Neural progenitor cell (in vitro differentiated cells): Measurements from ENCODE around the gene SERPINI1. TPM values are rescaled to one million over a fixed set of nuclear protein-coding genes. Genes with fewer than 3 reads are reported as not detected.
A peak's percentile ranks its signal among the peaks of the same experiment; 100 is the strongest.

Experiments used
- DNase-seq: peaks from one replicate; pipeline ENCODE4 v3.0.0-alpha.2; 2016; ENCODE audit warnings: low spot score
- H2AFZ ChIP-seq: fragments of 200-600 bp; sonication (generic); replicated peaks from 2 replicates; pipeline ENCODE4 v1.6.1; 2016; ENCODE audit warnings: antibody characterized with exemption
- H3F3A ChIP-seq: fragments of 200-600 bp; sonication (generic); 2 replicates; pipeline ENCODE4 v1.6.1; 2016; ENCODE audit warnings: antibody characterized with exemption, low read depth
- H3K27ac ChIP-seq: fragments of 200-600 bp; sonication (generic); 2 replicates; pipeline ENCODE4 v1.5.1; 2016; ENCODE audit warnings: mild to moderate bottlenecking
- H3K27me3 ChIP-seq: fragments of 200-600 bp; sonication (generic); 2 replicates; pipeline ENCODE4 v1.6.1; 2016; ENCODE audit warnings: mild to moderate bottlenecking, moderate library complexity
- H3K36me3 ChIP-seq: fragments of 200-600 bp; sonication (generic); 2 replicates; pipeline ENCODE4 v1.5.1; 2016
- H3K4me1 ChIP-seq: fragments of 200-600 bp; sonication (generic); 2 replicates; pipeline ENCODE4 v1.6.1; 2016; ENCODE audit warnings: mixed run types
- H3K4me2 ChIP-seq: fragments of 200-600 bp; sonication (generic); 2 replicates; pipeline ENCODE4 v1.6.1; 2016
- H3K4me3 ChIP-seq: fragments of 200-600 bp; sonication (generic); 2 replicates; pipeline ENCODE4 v1.5.1; 2016
- H3K79me2 ChIP-seq: fragments of 200-600 bp; sonication (generic); 2 replicates; pipeline ENCODE4 v1.6.1; 2016; ENCODE audit warnings: low read depth
- H3K9ac ChIP-seq: fragments of 200-600 bp; sonication (generic); 2 replicates; pipeline ENCODE4 v1.6.1; 2016
- H3K9me3 ChIP-seq: fragments of 200-600 bp; sonication (generic); 2 replicates; pipeline ENCODE4 v1.5.1; 2016; ENCODE audit warnings: low read depth
- H4K20me1 ChIP-seq: fragments of 200-600 bp; sonication (generic); 2 replicates; pipeline ENCODE4 v1.6.1; 2016; ENCODE audit warnings: low read depth
- H3K27ac Mint-ChIP-seq: 3 replicates; pipeline ENCODE4 v1.8.0; 2021; ENCODE audit warnings: mixed read lengths
- H3K27me3 Mint-ChIP-seq: 2 replicates; pipeline ENCODE4 v1.8.0; 2022; ENCODE audit warnings: low read depth, mild to moderate bottlenecking, inconsistent platforms, moderate library complexity, mixed read lengths; ENCODE audit not compliant: insufficient read depth
- H3K36me3 Mint-ChIP-seq: 3 replicates; pipeline ENCODE4 v1.8.0; 2021; ENCODE audit warnings: mixed read lengths
- H3K4me1 Mint-ChIP-seq: 3 replicates; pipeline ENCODE4 v1.8.0; 2021; ENCODE audit warnings: mixed read lengths
- H3K4me3 Mint-ChIP-seq: 3 replicates; pipeline ENCODE4 v1.8.0; 2021; ENCODE audit warnings: mild to moderate bottlenecking, moderate library complexity, mixed read lengths
- H3K9me3 Mint-ChIP-seq: 3 replicates; pipeline ENCODE4 v1.8.0; 2020; ENCODE audit warnings: mixed read lengths
- EZH2 ChIP-seq: fragments of 200-600 bp; sonication (generic); IDR thresholded peaks from 2 replicates; pipeline ENCODE4 v1.6.1; 2017; ENCODE audit warnings: antibody characterized with exemption, mild to moderate bottlenecking, moderate library complexity
- EZH2phosphoT487 ChIP-seq: fragments of 200-600 bp; sonication (generic); IDR thresholded peaks from 2 replicates; pipeline ENCODE4 v1.6.1; 2017; ENCODE audit warnings: antibody characterized with exemption
- total RNA-seq: library from RNA; depleted of rRNA; stranded (reverse); fragments of >200 nt; gene quantifications from 2 replicates; pipeline ENCODE4 v1.2.3, GENCODE V29; 2015; ENCODE audit warnings: low replicate concordance
- TF ChIP-seq, protein P1 (sequence below): fragments of 200-600 bp; sonication (generic); IDR thresholded peaks from 2 replicates; pipeline ENCODE4 v1.5.1; 2017; ENCODE audit warnings: antibody characterized with exemption, mild to moderate bottlenecking

Gene SERPINI1
- total RNA-seq, 1 donor from 2014 or later: 8.9 TPM

DNA sequence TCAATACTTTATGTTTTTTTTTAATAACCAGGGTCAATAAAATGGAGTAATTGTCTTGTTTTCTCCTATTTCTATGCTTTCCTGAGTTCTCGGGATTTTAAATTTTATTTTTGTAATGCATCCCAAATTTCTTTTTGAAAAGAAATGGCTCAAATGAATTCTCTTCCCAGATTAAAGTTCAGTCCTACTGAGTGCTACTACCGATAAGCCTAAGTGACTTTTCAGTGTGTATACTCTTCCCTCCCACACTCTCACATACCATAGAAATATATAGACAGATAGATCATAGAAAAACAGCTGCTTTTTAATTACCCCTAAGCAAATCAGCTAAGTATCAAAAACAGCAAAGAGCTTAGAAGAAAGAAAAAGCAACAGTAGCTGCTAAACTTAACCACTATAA lies 1.5 kb downstream of the SERPINI1 start:
- no peaks in the 10 kb centered on the region for H3K27me3 ChIP-seq
- no peaks in the 10 kb centered on the region for H3K9me3 ChIP-seq
- no peak overlapping the region for H3K9ac ChIP-seq
- H3K4me3 ChIP-seq: no peak overlapping the region
- Mint-ChIP-seq H3K27me3 (no peaks in the 10 kb centered on the region), H3K9me3 (no peaks in the 10 kb centered on the region), H3K4me1 (peaks cover 13% of the 10 kb centered on the region), H3K36me3 (no peaks in the 10 kb centered on the region), H3K27ac (no peak overlapping the region), H3K4me3 (peak overlapping the region; percentile 0)
- no peak overlapping the region for H2AFZ ChIP-seq
- peaks cover 16% of the 10 kb centered on the region for H3K4me1 ChIP-seq
- H3K27ac ChIP-seq: no peak overlapping the region
- peaks cover 24% of the 10 kb centered on the region for H4K20me1 ChIP-seq
- peak overlapping the region; percentile 86 for H3K4me2 ChIP-seq
- TF ChIP-seq EZH2 (no peak), EZH2phosphoT487 (no peak)
- TF ChIP-seq, protein P1, sequence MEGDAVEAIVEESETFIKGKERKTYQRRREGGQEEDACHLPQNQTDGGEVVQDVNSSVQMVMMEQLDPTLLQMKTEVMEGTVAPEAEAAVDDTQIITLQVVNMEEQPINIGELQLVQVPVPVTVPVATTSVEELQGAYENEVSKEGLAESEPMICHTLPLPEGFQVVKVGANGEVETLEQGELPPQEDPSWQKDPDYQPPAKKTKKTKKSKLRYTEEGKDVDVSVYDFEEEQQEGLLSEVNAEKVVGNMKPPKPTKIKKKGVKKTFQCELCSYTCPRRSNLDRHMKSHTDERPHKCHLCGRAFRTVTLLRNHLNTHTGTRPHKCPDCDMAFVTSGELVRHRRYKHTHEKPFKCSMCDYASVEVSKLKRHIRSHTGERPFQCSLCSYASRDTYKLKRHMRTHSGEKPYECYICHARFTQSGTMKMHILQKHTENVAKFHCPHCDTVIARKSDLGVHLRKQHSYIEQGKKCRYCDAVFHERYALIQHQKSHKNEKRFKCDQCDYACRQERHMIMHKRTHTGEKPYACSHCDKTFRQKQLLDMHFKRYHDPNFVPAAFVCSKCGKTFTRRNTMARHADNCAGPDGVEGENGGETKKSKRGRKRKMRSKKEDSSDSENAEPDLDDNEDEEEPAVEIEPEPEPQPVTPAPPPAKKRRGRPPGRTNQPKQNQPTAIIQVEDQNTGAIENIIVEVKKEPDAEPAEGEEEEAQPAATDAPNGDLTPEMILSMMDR: no peak
- H3F3A ChIP-seq: peaks cover 16% of the 10 kb centered on the region
- peaks cover 32% of the 10 kb centered on the region for H3K79me2 ChIP-seq
- no peaks in the 10 kb centered on the region for H3K36me3 ChIP-seq
- no peak for DNase-seq

GRCh38 chr3:167738037-167738436 lies 2.5 kb downstream of the SERPINI1 start:
- no peaks in the 10 kb centered on the region for H3K36me3 Mint-ChIP-seq
- no peak overlapping the region for H3K4me3 Mint-ChIP-seq
- H4K20me1 ChIP-seq: peaks cover 14% of the 10 kb centered on the region
- no peaks in the 10 kb centered on the region for H3K27me3 ChIP-seq
- DNase-seq: no peak
- peaks cover 16% of the 10 kb centered on the region for H3F3A ChIP-seq
- H3K27ac Mint-ChIP-seq: no peak overlapping the region
- no peaks in the 10 kb centered on the region for H3K36me3 ChIP-seq
- no peaks in the 10 kb centered on the region for H3K9me3 Mint-ChIP-seq
- peaks cover 5% of the 10 kb centered on the region for H3K4me1 Mint-ChIP-seq
- no peak overlapping the region for H2AFZ ChIP-seq
- H3K4me1 ChIP-seq: peaks cover 12% of the 10 kb centered on the region
- H3K4me2 ChIP-seq: no peak overlapping the region
- H3K9ac ChIP-seq: no peak overlapping the region
- no peak overlapping the region for H3K27ac ChIP-seq
- no peaks in the 10 kb centered on the region for H3K27me3 Mint-ChIP-seq
- TF ChIP-seq, protein P1: no peak
- TF ChIP-seq EZH2 (no peak), EZH2phosphoT487 (no peak)
- H3K79me2 ChIP-seq: peaks cover 22% of the 10 kb centered on the region
- H3K9me3 ChIP-seq: no peaks in the 10 kb centered on the region
- H3K4me3 ChIP-seq: no peak overlapping the region

- H3K27me3 ChIP-seq: no peaks in the 10 kb centered on the region
- H3K4me3 ChIP-seq: no peak overlapping the region
- H3F3A ChIP-seq: peaks cover 12% of the 10 kb centered on the region
- no peaks in the 10 kb centered on the region for H3K9me3 ChIP-seq
- H2AFZ ChIP-seq: no peak overlapping the region
- no peak overlapping the region for H3K9ac ChIP-seq
- H3K27me3 Mint-ChIP-seq: no peaks in the 10 kb centered on the region
- peaks cover 9% of the 10 kb centered on the region for H3K79me2 ChIP-seq
- no peak overlapping the region for H3K27ac Mint-ChIP-seq
- H3K27ac ChIP-seq: no peak overlapping the region
- peaks cover 7% of the 10 kb centered on the region for H3K4me1 ChIP-seq
- no peak for DNase-seq
- H3K4me2 ChIP-seq: no peak overlapping the region
- TF ChIP-seq EZH2: no peak
- TF ChIP-seq, protein P1: no peak
- no peak for TF ChIP-seq EZH2phosphoT487
- no peaks in the 10 kb centered on the region for H3K36me3 ChIP-seq
- H3K9me3 Mint-ChIP-seq: no peaks in the 10 kb centered on the region
- H4K20me1 ChIP-seq: peaks cover 3% of the 10 kb centered on the region
- no peaks in the 10 kb centered on the region for H3K36me3 Mint-ChIP-seq
- H3K4me3 Mint-ChIP-seq: no peak overlapping the region
- H3K4me1 Mint-ChIP-seq: no peaks in the 10 kb centered on the region
Observed at GRCh38 chr3:167739190-167739810, 3.8 kb downstream of the SERPINI1 start.
